HepG2 (cell line): Measurements from ENCODE around the gene OR14A16. TPM values are rescaled to one million over a fixed set of nuclear protein-coding genes. Genes with fewer than 3 reads are reported as not detected.

Experiments used
- ARNT2 ChIP-seq: sonication (generic); formaldehyde crosslinking; IDR thresholded peaks from 2 replicates; pipeline ENCODE4 v1.8.0; 2022; ENCODE audit warnings: mild to moderate bottlenecking, low read depth, missing genetic modification reagents, moderate library complexity
- BRF2 ChIP-seq: sonication (generic); formaldehyde crosslinking; IDR thresholded peaks from 2 replicates; pipeline ENCODE4 v1.8.1; 2022; ENCODE audit warnings: mild to moderate bottlenecking, missing genetic modification reagents
- CBX2 ChIP-seq, 2 experiments: fragments of 200-600 bp in 1 of 2; sonication (generic); formaldehyde crosslinking in 1 of 2; IDR thresholded peaks; 2 replicates each; pipeline versions ENCODE4 v1.7.0 to v1.8.1; 2018 to 2022; ENCODE audit warnings: low read depth in 2 of 2, low read length in 1 of 2, mild to moderate bottlenecking in 1 of 2, missing genetic modification reagents in 1 of 2
- CEBPB ChIP-seq: IDR thresholded peaks from 2 replicates; pipeline ENCODE4 v1.6.1; 2011; ENCODE audit warnings: low read depth, low read length, improper control_type of control experiment, borderline replicate concordance
- GLI4 ChIP-seq: sonication (generic); formaldehyde crosslinking; IDR thresholded peaks from 2 replicates; pipeline ENCODE4 v1.5.1; 2020; ENCODE audit warnings: missing genetic modification reagents, mild to moderate bottlenecking, moderate library complexity, borderline replicate concordance
- KMT2B ChIP-seq: IDR thresholded peaks from 2 replicates; pipeline ENCODE4 v1.6.1; 2016; ENCODE audit warnings: missing genetic modification reagents, missing compliant biosample characterization
- MYPOP ChIP-seq: sonication (generic); formaldehyde crosslinking; IDR thresholded peaks from 2 replicates; pipeline ENCODE4 v1.8.1; 2023; ENCODE audit warnings: mild to moderate bottlenecking, moderate library complexity, missing genetic modification reagents
- THAP9 ChIP-seq: sonication (generic); formaldehyde crosslinking; IDR thresholded peaks from 2 replicates; pipeline ENCODE4; 2020; ENCODE audit warnings: missing genetic modification reagents, mild to moderate bottlenecking, borderline replicate concordance
- YY1 ChIP-seq: IDR thresholded peaks from 2 replicates; pipeline ENCODE4 v1.6.1; 2011; ENCODE audit warnings: low read length, low read depth, moderate library complexity, mild to moderate bottlenecking; ENCODE audit not compliant: insufficient read depth, insufficient replicate concordance
- ZNF766 ChIP-seq: sonication (generic); formaldehyde crosslinking; IDR thresholded peaks from 2 replicates; pipeline ENCODE4 v1.5.0; 2020; ENCODE audit warnings: missing genetic modification reagents, borderline replicate concordance
- ZNF790 ChIP-seq: sonication (generic); formaldehyde crosslinking; IDR thresholded peaks from 2 replicates; pipeline ENCODE4 v1.8.0; 2022; ENCODE audit warnings: missing genetic modification reagents, mild to moderate bottlenecking, borderline replicate concordance
- polyA plus RNA-seq, 8 experiments: library from polyadenylated mRNA; depleted of rRNA in 3 of 8; stranded (reverse) in 7 of 8; unstranded in 1 of 8; fragments of >200 nt; fragmentation: Illumina TruSeq in 4 of 8; extraction: Trizol in 4 of 8; gene quantifications; 2 replicates each; pipeline versions ENCODE4 v1.2.1 to v1.2.3, GENCODE V29; 2011 to 2016; ENCODE audit warnings: low read depth in 4 of 8, missing spikeins in 1 of 8, mixed read lengths in 1 of 8; ENCODE audit not compliant: insufficient read depth in 1 of 8
- total RNA-seq, 5 experiments: library from RNA; depleted of rRNA; stranded (reverse); fragments of >200 nt; fragmentation: Illumina TruSeq; extraction: Trizol; gene quantifications; 2 replicates each; pipeline ENCODE4 v1.2.3, GENCODE V29; 2016; ENCODE audit warnings: low read depth in 1 of 5

Gene OR14A16
- total and polyA plus RNA-seq, 2 of the 13 experiments (the other 11 are each of a cell fraction or from before 2014, with no cell fraction given), result not detected

DNA sequence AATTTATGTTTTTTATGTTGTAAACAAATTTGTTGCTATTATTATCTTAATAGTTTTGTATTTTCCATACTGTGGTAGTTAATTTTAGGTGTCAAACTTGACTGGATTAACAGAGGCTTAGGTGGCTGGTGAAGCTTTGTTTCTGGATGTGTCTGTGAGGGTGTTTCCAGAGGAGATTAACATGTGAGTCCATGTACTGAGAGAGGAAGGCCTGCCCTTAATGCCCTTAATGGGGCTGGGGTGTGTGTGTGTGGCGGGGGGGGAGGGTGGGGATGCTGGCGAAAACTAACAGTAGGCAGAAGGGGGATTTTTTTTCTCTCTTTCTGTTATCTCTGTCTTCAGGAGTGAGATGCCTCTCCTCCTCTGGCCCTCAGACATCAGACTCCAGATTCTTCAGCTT lies 1.9 kb downstream of the OR14A16 start (continued):
- TF ChIP-seq THAP9 (CRISPR knock-in tag) (no peak), BRF2 (CRISPR knock-in tag) (no peak), MYPOP (CRISPR knock-in tag) (no peak), YY1 (no peak), ZNF766 (no peak), KMT2B (no peak), CEBPB (no peak), ZNF790 (CRISPR knock-in tag) (no peak), CBX2 (IDR thresholded peaks at IDR 0.05; ENCODE audit: low read depth, low read length) (no peak), CBX2 (CRISPR knock-in tag; IDR thresholded peaks at IDR 0.05; ENCODE audit: low read depth) (no peak), GLI4 (CRISPR knock-in tag) (no peak), ARNT2 (no peak)
